HG03060 (cell line): ENCODE results near the gene C14orf119.

Experiments
- ATAC-seq: cut with Tn5 transposase; IDR thresholded peaks from one replicate; pipeline ENCODE4 v1.9.1; 2021; ENCODE audit warnings: low read depth, moderate number of reproducible peaks; ENCODE audit not compliant: unreplicated experiment

Gene C14orf119

GRCh38 chr14:23095196-23096108 is at the start of gene C14orf119:
Gene C14orf119, plus strand, starts transcription at chr14:23095505. Its CDS starts 2,154 bp downstream, at chr14:23097659.
- ATAC-seq = peak; percentile 89

- ATAC-seq = no peak
Measured at GRCh38 chr14:23047034-23047634, 48.2 kb upstream of the C14orf119 start.

- ATAC-seq = no peak
Measured at GRCh38 chr14:23047751-23048693, 47.3 kb upstream of the C14orf119 start.

GRCh38 chr14:23049011-23049410 is 46.3 kb upstream of the C14orf119 start:
- no peak for ATAC-seq

- ATAC-seq = no peak
Measured at GRCh38 chr14:23051141-23052057, 43.9 kb upstream of the C14orf119 start.

GRCh38 chr14:23052182-23052623 is 43.1 kb upstream of the C14orf119 start:
- ATAC-seq = no peak

GRCh38 chr14:23052671-23053070 is 42.6 kb upstream of the C14orf119 start:
- no peak for ATAC-seq

- ATAC-seq = no peak
Measured at GRCh38 chr14:23053426-23053825, 41.9 kb upstream of the C14orf119 start.

- no peak for ATAC-seq
Measured at GRCh38 chr14:23054000-23054811, 41.1 kb upstream of the C14orf119 start.

- no peak for ATAC-seq
Measured at GRCh38 chr14:23055147-23055550, 40.2 kb upstream of the C14orf119 start.

- no peak for ATAC-seq
Measured at GRCh38 chr14:23055621-23056144, 39.6 kb upstream of the C14orf119 start.

- no peak for ATAC-seq
Measured at GRCh38 chr14:23056145-23056955, 39.0 kb upstream of the C14orf119 start.

- no peak for ATAC-seq
Measured at GRCh38 chr14:23056956-23057756, 38.1 kb upstream of the C14orf119 start, which contains the start of gene CDH24. Gene CDH24, minus strand, starts transcription at chr14:23057520. Its CDS starts 1,787 bp downstream, at chr14:23055733.

- peak; percentile 47 for ATAC-seq
Measured at GRCh38 chr14:23057757-23058653, 37.3 kb upstream of the C14orf119 start.

GRCh38 chr14:23058654-23059504 is 36.4 kb upstream of the C14orf119 start:
- ATAC-seq = no peak
